GM12874 (cell line): Measurements from ENCODE around the gene SVOP.

Experiments
- TF ChIP-seq, protein P1 (sequence below): IDR thresholded peaks from 2 replicates; pipeline ENCODE4 v1.5.1; 2011; ENCODE audit warnings: low read depth, mild to moderate bottlenecking, control low read depth, low read length, moderate library complexity; ENCODE audit not compliant: insufficient read depth

Gene SVOP

DNA sequence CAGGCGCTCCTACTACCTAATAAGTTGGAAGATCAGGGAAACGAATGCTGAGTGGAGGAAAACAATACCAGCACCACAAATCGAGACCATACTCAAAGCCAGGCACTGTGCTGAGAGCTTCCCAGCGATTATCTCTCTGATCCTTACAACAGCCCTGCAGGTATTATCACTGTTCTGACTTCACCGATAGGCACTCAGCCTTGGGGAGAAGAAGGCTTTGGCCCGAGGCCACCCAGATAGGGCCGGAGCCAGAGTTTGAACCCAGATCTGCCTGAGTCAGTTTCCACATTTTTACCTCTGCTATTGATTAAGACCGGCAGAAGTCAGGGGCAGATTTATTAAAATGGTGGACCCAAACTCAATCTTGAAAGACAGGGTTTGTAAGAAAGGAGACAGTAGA lies 4.9 kb downstream of the SVOP start:
- TF ChIP-seq, protein P1, sequence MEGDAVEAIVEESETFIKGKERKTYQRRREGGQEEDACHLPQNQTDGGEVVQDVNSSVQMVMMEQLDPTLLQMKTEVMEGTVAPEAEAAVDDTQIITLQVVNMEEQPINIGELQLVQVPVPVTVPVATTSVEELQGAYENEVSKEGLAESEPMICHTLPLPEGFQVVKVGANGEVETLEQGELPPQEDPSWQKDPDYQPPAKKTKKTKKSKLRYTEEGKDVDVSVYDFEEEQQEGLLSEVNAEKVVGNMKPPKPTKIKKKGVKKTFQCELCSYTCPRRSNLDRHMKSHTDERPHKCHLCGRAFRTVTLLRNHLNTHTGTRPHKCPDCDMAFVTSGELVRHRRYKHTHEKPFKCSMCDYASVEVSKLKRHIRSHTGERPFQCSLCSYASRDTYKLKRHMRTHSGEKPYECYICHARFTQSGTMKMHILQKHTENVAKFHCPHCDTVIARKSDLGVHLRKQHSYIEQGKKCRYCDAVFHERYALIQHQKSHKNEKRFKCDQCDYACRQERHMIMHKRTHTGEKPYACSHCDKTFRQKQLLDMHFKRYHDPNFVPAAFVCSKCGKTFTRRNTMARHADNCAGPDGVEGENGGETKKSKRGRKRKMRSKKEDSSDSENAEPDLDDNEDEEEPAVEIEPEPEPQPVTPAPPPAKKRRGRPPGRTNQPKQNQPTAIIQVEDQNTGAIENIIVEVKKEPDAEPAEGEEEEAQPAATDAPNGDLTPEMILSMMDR = no peak

DNA sequence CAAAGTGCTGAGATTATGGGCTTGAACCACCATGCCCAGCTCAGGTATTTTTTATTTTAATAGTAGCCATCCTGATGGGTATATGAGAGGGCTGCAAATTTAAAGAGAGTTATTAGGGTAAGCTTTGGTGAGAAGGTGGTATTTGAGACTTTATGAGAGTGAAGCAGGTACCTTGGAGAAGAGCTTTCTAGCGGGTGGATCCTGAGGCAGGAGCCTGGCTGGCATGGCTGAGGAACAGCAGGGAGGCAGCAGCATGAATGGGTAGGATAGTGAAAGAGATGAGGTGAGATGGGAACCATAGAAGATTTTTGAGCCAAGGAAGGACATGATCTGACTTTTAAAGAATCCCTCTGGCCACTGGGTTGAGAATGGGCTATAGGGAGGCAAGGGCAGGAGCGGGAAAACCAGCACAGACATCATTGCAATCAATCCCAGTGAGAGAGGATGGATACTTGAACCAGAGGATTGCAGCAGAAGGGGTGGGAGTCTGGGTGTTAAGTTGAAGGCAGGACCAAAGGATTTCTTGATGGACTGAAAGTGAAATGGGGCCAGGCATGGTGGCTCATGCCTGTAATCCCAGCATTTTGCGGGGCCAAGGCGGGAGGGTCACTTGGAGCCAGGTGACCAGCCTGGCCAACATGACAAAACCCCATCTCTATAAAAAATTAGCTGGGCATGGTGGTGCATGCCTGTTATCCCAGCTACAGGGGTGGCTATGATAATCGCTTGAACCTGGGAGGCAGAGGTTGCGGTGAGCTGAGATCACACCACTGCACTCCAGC lies 5.7 kb downstream of the SVOP start:
- TF ChIP-seq, protein P1 = no peak

DNA sequence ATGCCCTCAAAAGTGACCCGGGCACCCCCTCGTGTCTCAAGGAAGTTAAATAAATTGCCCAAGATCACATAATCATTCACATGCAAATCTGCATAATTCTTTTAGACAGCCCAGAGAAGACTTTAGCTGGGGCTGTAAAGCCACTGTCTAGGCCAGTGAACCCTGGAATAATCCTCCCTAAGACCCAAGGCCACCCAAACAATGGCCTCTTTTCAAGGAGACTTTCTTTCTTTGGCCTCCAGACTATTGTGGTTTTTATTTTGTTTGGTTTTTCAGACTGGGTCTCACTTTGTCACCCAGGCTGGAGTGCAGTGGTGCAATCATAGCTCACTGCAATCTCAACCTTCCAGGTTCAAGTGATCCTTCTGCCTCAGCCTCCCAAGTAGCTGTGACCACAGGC lies 10.6 kb downstream of the SVOP start:
- TF ChIP-seq, protein P1 = no peak

DNA sequence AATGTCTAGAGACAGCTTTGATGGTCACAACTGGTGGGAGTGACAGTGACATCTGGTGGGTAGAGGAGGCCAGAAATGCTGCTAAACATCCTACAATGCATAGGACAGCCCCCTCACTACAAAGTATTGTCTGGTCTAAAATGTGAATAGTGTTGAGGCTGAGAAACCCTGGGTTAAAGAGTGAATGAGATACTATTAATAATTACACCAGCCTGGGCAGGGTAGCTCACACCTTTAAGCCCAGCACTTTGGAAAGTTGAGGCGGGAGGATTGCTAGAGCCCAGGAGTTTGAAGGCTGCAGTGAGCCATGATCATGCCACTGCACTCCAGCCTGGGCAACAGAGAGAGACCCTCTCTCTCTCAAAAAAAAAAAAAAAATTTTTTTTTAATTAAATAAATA lies 11.1 kb downstream of the SVOP start:
- TF ChIP-seq, protein P1 = no peak

- TF ChIP-seq, protein P1 = no peak
Observed at GRCh38 chr12:109004017-109004416, 16.9 kb downstream of the SVOP start.

- TF ChIP-seq, protein P1 = no peak
Observed at GRCh38 chr12:108996320-108996719, 24.5 kb downstream of the SVOP start.

DNA sequence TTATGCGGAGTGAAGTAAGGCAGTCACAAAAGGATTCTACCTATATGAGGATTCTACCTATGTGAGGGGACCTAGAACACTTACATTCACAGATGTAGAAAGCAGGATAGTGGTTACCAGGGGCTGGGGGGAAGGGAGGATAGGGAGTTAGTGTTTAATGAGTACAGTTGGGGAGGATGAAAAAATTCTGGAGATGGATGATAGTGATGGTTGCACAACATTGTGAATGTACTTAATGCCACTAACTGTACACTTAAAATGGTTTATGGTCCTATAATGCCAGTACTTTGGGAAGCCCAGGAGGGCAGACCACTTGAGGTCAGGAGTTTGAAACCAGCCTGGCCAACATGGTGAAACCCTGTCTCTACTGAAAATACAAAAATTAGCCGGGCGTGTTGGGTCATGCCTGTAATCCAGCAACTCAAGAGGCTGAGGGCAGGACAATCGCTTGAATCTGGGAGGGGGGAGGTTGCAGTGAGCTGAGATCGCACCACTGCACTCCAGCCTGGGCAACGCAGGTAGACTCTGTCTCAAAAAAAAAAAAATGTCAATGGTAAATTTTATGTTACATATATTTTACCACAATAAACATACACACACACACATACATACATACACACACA lies 25.4 kb downstream of the SVOP start:
- TF ChIP-seq, protein P1 = no peak
